GM19324 (cell line): Measurements from ENCODE around the gene KIAA0930.
"Not testable (repeated sequence)": the region's sequence is repeated elsewhere in the genome, so short reads cannot be mapped to it uniquely, and the experiment has no call there.

ENCODE experiments used
- ATAC-seq: cut with Tn5 transposase; IDR thresholded peaks from one replicate; pipeline ENCODE4 v1.9.1; 2021; ENCODE audit warnings: mild to moderate bottlenecking, moderate library complexity; ENCODE audit not compliant: unreplicated experiment, low FRiP score

The KIAA0930 gene

DNA sequence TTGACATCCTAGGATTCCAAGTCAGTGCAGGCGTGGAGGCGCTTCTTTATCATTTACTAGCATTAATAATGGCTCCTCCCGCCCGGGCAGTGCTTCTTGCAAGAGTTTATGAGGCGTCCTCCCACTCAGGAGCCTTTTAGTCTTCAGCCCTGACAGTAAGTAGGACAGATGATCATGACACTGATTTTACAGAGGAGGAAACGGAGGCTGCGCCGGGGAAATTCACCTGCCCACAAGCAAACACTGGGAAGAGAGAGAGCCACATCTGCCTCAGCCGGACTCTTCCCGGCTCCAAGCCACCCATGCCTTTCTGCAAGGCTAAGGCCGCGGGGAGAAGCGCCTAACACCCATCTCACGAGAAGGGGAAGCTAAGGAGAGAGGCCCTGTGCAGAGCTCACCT is 35.9 kb downstream of the KIAA0930 start:
- ATAC-seq: no peak

DNA sequence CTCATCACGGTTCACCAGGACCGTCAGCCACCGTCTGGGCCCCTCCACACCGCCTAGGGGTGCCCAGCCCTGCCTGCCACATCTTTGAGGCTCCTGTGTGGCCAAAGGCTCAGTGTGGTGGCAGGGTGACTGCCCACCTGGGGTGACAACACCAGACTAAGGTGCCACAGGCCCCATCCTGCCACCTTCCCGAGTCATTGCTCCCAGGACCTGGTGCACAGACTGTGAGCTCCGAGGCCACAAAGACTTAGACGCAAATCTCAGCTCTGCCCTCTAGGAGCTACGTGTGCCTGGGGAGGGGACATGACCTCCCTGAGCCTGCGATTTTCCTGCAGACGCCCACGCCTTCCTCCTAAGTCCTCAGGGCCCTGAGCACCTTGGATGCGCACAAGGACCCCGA is 36.5 kb downstream of the KIAA0930 start:
- ATAC-seq: no peak

DNA sequence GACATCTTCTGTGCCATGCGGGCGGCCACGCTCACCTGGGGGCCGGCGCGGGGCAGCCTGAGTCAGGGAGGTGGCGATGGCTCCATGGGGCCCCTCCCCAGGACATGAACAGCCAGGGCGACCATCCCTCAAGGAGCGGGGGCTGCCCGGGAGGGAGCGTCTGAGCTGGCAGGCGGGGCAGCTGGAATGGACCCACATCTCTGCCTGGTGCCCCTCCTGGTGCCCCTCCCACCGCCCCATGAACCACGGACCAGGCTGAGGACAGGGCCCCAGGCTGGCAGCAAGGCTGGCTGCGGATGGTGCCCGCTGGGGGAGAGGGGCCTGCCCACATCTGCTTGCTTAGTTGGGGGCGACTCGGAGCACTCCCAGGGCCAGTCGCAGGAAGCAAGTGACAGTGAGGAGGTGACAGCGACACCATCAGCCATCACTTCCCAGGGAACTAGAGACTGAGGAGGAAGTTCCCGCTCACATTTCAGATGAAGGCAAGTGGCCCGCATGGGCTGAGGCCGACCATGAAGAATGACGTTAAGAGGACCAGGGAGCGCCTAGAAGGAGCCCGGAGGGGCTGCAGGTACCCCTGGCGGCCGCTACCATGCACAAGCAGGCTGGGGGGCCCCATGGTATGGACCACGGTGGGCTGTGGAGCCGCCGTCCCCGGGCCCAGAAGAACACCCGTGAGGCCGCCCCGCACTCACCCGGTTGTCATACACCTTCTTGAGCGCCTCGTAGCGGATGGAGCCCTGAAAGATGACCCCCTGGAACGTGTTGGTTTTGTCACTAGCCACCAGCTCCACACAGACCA is 37.3 kb downstream of the KIAA0930 start:
- no peak for ATAC-seq

DNA sequence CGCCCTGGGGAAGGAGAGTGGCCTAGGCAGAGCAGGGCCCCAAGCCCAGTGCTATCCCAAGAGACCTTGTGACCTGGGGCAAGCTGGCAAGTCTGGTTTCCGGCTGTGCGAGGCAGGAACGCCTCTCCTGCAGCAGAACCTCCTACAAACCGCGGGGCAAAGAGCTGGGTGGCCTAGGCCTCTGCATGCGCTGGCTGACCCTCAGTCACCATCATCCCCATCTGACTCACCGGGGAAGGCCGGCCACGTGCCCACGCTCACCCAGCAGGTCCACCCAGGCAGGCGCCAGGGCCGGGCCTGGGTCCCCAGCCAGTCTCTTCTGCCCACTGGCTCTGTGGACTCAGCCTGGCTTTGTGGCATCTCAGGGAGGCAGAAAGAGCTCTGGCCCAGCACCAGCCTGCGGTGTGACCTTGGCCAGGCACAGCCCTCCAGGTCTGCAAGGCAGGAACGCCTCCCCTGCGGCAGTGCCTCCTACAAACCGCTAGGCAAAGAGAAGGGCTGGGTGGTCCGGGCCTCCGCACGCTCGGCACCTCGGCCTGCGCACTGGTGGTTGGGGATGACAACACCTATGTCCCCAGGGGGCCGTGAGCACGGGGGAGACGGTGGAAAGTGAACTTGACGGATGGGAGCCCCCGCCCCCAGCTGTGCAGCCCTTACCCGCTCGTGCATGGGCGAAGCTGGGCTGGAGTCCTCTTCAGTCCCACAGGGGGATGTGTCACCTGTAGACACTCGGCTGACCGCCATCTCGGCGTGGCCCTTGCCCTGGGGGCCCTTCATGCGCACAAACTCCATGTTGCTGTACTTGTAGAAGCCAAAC is 38.2 kb downstream of the KIAA0930 start:
- no peak for ATAC-seq

DNA sequence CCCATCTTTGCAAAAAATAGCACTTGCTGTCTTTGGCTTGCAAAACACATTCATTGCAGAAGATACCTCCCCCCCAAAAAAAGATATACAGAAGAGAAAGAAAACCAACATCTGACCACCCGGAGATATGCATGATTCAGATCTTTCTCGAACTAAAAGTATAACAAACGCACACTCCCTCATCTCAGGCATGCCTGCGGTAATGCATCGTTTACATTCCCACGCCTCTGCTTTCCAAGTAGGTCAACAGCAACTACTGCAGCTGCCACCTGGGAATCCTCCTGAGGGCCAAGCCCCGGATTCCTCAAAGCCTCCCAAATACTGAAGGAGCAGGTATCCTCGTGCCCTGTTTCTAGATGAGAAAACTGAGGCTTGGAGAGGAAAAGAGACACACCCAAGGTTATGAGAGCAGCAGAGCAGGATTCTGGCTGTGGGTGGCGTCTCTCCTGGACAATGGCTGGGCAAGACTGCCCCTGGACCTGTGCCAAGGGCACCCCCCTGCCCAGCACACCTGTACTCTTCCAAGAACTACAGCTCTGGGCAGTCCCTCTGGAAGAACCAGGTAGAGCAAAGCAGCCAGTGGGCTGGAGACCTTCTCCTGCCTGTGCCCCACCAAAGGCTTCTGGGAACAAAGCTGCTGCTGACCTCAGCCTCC is 38.9 kb downstream of the KIAA0930 start:
- ATAC-seq: no peak

DNA sequence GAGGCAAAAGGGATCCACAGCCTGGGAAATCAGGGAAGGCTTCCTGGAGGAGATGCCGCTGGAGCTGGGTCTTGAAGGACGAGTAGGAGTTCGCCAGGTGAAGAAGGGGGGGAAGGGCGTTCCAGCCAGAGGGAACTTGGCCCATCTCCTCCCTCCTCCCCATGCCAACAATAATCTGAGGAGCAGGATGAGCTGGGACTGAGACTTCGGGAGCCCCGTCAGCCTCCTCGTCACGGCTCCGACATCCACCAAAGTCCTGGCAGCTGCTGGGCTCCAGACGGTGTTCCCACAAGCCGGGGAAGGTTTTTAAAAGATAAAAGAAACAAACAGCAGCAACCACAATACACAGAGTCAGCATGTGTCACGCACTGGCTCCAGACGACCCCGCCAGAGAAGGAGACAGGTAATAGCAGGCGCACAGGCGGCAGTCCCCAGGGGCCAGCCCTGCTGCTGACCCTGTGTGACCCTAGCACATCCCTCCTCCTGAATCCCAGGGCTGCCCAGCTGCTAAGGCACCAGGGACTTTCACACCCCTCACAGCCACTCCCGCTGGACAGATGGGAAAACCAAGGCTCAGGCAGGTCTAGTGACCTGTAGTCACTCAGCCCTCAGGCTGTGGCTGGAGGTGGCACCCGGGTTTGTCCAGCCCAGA is 39.7 kb downstream of the KIAA0930 start:
- no peak for ATAC-seq

DNA sequence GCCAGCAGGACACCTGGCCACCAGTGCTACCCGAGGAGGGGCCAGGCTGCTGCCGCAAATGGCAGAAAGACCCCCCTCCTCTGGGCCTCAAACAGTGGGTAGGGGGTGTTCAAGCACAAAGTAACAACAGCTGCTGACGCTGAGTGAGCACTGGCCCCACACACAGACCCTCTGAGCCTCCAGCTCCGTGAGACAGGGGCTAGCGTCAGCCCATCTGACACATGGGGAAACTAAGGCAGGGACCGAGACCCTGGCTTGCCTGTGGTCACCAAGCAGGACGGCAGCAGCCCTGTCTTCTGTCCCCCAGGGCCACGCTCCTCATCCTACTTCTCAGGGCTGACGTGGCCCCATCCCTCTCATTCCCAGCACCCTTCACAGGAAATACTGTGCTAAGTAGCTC is 40.5 kb downstream of the KIAA0930 start:
- ATAC-seq: no peak

DNA sequence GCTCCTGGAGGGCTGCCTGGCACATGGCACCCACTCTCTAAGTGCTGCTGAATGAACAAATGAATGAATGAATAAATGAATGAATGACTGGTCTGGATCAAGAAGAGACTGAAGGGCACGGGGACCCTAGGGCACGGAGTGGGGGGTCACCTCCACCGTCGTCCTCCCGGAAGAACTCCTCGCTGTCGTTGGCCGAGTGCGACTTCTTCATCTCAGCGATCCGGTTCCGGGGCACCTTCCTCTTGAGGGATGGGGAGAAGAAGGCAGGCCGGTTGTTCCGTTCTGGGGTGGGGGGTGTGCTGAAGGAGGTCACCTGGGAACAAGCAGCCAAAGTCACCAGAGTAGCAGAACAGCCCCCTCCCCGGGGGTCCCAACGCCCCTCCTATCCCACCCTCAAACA is 41.0 kb downstream of the KIAA0930 start:
- ATAC-seq: no peak

DNA sequence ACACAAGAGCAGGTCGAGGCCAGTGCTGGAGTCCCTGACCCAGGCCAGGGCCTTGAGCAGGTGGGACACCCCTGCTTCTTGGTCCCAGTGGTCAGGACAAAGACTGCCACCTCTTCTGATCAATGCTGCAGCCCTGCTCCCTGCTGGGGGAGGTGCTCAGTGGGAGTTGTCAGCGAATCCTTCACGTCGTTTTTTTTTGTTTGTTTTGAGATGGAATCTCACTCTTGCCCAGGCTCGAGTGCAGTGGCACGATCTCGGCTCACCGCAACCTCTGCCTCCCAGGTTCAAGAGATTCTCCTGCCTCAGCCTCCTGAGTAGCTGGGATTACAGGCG is 42.3 kb downstream of the KIAA0930 start:
- no peak for ATAC-seq

DNA sequence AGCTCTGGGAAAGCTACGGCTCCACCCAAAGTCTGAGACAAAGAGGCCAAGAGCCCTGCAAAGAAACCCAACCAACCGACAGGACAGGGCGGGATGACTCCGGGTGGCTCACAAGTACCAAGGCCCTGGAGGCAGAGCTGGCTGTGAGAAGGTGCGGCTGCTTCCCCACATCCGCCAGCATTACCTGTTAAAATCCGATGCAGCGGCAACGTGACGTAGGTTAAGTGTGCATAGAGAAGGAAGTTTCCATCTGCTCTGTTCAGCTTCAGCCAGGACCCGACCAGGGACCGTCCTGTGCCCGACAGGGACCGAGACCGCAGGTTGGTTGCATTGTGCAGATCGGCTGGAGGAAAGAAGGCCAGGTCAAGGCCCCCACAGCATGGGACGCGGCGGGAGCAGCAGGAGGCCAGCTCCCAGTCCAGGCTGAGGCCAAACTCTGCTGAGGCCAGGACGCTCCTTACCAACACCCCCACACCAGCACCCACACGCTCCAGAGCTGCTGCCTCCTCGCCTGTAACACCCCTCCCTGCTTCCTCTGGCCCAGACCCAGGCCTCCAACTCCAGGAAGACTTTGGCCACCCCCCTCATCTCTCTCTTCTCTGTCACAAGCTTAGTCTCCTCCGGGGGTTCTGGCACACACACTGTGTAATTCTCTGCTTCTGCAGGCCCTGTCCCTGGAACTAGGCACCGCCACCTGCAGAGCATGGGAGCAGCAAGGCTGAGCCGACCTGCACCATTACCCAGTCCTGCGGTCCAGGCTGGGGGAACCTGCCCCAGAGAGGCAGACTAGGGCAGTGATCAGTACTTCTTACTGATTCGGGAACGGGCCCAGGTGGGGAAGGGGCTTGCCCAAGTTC is 42.9 kb downstream of the KIAA0930 start:
- no peak for ATAC-seq

DNA sequence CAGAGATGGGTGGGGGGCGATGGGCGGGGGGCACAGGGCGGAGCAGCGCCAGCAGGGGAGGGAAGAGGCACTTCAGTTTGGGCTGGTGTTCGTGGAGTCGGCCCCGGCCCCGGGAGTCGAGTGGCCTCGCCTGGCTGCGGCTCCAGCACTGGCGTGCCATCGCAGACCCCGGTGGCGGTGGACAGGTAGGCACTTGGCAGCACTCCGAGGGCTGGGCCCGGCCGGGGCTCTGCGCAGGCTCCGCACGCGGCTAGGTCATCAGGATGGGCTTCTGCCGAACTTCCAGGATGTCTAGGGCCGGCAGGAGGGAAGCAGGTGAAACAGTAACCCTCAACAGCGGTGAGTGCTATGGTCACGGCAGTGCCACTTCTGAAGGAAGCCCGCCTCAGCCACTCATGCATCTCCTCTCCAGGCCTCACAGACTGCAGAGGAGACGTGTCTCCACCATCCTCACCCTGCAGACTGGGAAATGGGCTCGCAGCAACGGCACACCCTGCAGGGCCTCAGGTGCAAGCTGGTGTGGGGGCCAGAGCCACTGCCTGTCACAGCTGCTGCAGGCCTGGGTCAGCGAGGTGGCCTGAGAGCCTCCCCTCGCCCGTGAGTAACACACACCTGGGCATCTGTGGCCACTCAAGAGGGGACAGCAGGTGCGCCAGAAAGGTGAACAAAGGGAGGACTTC is 43.6 kb downstream of the KIAA0930 start:
- no peak for ATAC-seq

DNA sequence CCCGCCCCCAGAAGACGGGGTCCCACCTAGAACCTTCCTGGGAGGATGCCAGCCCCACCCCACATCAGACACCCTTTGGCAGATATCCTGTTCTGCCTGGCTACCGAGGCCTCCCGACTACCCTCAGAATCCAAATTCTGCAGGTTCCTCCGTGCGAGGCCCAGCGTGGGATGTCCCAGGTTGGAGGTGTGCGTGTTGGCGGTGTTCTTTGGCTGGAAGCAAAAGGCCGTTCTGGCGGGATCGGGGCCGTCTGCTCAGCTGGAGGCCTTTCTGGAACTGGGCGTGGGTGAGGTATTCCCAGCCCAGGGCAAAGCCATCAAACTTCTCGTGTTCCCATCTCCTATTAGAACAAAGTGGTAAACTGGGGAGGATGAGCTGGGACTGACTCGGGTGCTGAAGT is 44.4 kb downstream of the KIAA0930 start:
- no peak for ATAC-seq

DNA sequence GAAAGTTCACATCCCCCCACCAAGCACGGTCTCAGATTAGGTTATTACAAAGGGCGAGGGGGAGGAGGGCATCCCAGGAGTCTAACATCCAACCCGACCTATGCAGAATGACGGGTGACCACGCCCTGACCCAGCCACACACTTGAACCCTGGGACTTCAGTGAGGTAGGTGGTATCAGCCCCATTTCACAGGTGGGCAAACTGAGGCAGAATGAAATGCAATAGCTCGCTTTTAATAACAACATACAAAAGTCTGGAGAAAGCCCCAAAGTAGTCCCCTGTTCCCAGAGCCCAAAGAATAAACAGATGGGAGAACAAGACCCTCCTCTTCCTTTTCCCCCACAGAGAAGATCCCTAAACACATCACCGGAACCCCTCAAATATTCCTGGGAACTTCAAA is 45.1 kb downstream of the KIAA0930 start:
- ATAC-seq: no peak

DNA sequence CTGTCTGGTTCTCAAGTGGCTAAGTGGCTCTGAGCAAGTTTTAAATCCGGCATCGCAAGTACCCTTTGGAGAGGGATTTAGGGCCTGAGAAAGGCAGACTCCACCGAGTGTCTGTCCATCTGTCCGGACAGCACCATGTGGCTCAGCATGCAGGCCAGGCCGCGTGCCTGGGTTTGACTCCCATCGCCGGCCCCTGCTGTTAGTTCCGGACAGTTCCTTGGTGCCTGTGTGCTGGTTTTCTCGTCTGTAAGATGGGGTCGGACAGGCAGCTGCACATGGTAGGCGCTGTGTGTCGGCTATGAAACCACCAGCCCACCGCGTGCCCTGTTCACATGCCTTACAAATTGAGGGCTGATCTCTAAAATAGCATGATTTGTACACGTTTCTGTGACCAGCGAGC is 46.0 kb downstream of the KIAA0930 start:
- no peak for ATAC-seq

DNA sequence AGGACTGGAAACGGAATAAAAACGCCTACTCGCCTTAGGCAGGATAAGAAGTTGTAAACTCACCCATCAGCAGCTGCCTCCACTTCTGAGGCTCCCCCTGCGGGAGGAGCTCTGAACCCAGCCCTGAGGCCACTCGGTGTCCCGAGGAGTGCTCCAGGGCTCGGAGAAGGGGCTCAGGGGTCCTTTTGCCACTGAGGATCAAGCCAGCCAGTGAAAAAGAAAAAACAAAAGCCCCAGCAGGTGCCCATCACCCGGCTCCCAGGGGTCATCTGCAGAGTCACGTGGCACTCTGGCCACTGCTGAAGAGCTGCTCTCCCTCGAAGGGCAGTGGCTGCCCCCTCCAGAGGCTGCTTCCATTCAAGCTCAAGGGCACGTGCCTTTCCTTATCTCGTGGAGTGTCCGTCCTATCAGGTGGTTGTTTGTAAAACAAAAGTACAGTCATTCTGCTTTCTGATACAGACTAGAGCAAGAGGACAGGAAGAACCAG is 48.0 kb downstream of the KIAA0930 start:
- no peak for ATAC-seq

DNA sequence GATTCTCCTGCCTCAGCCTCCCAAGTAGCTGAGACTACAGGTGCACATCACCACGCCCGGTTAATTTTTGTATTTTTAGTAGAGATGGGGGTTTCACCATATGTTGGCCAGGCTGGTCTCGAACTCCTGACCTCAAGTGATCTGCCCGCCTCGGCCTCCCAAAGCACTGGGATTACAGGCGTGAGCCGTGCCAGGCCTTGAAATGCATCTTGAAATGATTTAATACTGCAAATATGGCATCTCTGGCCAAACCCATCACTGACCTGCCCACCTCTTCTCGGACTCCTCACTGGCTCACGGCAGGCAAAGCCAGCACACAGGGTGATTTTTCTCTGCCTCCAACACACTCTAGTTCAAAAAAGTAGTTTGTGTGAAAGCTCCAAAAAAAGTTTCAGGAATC is 48.9 kb downstream of the KIAA0930 start:
- not testable (repeated sequence) for ATAC-seq

DNA sequence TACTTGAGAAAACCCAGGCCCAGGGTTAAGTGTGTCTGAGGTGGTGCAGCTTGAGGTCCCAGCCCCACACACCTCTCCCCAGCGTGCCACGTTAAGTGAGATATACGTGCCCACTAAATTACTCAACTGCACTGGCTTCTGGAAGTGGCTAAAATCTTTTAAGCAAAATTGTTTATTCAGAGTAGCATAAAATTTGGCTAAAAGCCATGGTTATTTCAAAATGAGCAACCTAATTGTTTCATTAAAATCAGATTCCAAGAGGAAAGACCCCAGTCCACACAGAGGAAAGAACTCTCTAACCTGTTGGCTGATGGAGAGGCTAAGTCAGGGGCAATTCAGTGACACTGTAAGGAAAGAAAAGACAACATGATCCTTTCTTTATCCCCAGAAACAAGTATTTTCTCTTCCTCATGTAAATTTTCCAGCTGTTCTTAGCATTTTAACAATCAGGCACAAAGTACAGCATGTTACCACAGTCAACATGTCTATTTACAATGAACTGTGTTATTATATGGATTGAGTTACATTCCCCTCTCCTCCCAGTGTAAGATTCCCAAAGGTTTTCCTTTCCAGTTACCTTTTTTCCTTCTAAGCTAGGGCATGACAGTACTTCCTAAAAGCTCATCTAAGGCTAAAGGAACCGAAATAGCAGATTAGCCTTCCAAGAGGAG is 50.4 kb downstream of the KIAA0930 start:
- ATAC-seq: no peak

DNA sequence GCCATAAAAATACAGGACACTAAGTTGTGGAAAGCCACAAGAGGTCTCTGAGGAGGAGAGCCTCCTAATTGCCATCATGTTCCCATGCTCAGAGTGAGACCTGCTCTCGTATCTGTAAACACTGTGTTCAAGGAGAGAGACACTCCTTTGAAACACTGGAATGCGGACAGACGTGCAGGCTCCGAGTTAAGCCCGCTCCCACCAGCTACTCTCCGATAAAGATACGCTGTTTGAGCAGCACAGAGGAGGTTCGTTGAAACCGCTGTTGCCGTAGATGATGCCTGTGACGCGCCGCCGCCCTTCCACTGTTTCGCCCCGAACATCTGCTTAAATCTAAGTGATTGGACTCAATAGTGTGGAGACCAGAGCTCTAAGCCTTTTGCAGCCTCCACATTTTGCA is 51.9 kb downstream of the KIAA0930 start:
- no peak for ATAC-seq

DNA sequence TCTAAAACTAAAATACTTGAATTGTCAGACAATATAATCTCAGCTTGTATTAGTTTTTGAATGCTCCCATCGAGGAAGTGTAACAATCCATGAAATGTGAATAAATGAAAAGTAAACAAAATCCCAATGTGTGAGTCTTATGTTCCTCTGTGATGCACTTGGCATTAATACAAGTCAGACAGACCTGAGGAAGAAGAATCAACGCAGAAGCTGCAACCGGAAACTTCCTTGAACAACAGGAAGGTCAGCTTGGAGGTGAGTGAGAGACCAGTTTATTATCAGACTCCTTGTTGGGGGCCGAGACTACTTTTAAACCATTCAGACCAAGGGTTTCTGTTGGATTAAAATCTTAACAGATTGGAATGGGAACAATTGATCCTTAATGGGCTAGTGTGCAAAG is 52.8 kb downstream of the KIAA0930 start:
- no peak for ATAC-seq
